ENCODE data around the gene C1orf146.
"Not testable (repeated sequence)": the region's sequence is repeated elsewhere in the genome, so short reads cannot be mapped to it uniquely, and the experiment has no call there.

DNA sequence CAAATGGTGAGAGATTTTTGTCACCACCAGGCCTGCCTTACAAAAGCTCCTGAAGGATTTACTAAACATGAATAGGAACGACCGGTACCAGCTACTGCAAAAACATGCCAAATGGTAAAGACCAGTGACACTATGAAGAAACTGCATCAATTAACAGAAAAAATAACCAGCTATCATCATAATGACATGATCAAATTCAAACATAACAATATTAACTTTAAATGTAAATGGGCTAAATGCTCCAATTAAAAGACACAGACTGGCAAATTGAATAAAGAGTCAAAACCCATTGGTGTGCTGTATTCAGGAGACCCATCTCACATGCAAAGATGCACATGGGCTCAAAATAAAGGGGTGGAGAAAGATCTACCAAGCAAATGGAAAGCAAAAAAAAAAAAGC, 63.7 kb downstream of the C1orf146 start:
- TF ChIP-seq, protein P1, sequence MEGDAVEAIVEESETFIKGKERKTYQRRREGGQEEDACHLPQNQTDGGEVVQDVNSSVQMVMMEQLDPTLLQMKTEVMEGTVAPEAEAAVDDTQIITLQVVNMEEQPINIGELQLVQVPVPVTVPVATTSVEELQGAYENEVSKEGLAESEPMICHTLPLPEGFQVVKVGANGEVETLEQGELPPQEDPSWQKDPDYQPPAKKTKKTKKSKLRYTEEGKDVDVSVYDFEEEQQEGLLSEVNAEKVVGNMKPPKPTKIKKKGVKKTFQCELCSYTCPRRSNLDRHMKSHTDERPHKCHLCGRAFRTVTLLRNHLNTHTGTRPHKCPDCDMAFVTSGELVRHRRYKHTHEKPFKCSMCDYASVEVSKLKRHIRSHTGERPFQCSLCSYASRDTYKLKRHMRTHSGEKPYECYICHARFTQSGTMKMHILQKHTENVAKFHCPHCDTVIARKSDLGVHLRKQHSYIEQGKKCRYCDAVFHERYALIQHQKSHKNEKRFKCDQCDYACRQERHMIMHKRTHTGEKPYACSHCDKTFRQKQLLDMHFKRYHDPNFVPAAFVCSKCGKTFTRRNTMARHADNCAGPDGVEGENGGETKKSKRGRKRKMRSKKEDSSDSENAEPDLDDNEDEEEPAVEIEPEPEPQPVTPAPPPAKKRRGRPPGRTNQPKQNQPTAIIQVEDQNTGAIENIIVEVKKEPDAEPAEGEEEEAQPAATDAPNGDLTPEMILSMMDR (IDR thresholded peaks at IDR 0.05) = not testable (repeated sequence)
- not testable (repeated sequence) for TF ChIP-seq POLR2A (IDR thresholded peaks at IDR 0.05)

Measured in lower leg skin (tissue), 3 donors.